PC-9 (cell line): ENCODE results near the gene UNC119B.

Source experiments
- EZH2 ChIP-seq: fragments of 200-600 bp; sonication (generic); IDR thresholded peaks from 2 replicates; pipeline ENCODE4 v1.8.0; 2017; ENCODE audit warnings: antibody characterized with exemption, low read depth
- TF ChIP-seq, protein P1 (sequence below): fragments of 200-600 bp; sonication (generic); conservative IDR thresholded peaks from 2 replicates; pipeline ENCODE4 v1.6.1; 2017; ENCODE audit warnings: mixed run types, antibody characterized with exemption, mild to moderate bottlenecking, moderate library complexity

- no peak for TF ChIP-seq EZH2
- TF ChIP-seq, protein P1, sequence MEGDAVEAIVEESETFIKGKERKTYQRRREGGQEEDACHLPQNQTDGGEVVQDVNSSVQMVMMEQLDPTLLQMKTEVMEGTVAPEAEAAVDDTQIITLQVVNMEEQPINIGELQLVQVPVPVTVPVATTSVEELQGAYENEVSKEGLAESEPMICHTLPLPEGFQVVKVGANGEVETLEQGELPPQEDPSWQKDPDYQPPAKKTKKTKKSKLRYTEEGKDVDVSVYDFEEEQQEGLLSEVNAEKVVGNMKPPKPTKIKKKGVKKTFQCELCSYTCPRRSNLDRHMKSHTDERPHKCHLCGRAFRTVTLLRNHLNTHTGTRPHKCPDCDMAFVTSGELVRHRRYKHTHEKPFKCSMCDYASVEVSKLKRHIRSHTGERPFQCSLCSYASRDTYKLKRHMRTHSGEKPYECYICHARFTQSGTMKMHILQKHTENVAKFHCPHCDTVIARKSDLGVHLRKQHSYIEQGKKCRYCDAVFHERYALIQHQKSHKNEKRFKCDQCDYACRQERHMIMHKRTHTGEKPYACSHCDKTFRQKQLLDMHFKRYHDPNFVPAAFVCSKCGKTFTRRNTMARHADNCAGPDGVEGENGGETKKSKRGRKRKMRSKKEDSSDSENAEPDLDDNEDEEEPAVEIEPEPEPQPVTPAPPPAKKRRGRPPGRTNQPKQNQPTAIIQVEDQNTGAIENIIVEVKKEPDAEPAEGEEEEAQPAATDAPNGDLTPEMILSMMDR: no peak
These were observed 41.1 kb downstream of the UNC119B start for GRCh38 chr12:120751389-120751788.
